GM21367 (cell line): Measurements from ENCODE around the gene CD81.
"Not testable (repeated sequence)": the region's sequence is repeated elsewhere in the genome, so short reads cannot be mapped to it uniquely, and the experiment has no call there.

Experiments used
- ATAC-seq: cut with Tn5 transposase; IDR thresholded peaks from one replicate; pipeline ENCODE4 v1.9.1; 2021; ENCODE audit not compliant: unreplicated experiment

CD81 gene, protein sequence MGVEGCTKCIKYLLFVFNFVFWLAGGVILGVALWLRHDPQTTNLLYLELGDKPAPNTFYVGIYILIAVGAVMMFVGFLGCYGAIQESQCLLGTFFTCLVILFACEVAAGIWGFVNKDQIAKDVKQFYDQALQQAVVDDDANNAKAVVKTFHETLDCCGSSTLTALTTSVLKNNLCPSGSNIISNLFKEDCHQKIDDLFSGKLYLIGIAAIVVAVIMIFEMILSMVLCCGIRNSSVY

DNA sequence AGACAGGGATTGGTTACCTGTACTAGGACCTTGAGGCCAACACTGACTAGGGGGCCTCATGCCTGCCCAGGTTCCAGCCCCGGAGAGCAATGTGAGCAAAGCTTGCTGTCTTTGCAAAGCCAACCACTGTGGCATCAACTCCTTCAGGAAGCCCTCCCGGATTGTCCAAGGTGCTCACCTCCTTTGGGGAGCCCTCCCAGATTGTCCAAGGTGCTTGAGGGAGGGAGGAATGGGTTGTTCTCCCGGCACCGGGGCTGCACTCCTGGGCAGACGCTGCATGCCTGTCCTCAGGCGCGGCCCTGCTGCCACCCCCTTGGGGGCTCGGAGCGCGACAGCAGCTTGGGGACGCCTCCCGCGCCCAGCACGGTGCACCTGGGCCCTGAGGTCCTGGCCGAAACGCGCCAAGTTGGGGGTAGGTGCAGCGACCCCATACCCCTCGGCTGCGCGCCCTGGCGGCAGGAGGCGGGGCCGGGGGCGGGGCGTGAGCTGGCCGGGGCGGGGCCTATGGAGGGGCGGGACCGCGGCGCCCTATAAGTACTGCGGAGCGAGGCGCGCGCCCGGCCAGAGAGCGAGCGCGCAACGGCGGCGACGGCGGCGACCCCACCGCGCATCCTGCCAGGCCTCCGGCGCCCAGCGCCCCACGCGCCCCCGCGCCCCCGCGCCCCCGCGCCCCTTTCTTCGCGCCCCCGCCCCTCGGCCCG is at the start of gene CD81:
Gene CD81, plus strand, starts transcription at position 560 of the 701 bp plus-strand sequence. CDS start 240 bp downstream, outside the sequence.
- no peak for ATAC-seq

DNA sequence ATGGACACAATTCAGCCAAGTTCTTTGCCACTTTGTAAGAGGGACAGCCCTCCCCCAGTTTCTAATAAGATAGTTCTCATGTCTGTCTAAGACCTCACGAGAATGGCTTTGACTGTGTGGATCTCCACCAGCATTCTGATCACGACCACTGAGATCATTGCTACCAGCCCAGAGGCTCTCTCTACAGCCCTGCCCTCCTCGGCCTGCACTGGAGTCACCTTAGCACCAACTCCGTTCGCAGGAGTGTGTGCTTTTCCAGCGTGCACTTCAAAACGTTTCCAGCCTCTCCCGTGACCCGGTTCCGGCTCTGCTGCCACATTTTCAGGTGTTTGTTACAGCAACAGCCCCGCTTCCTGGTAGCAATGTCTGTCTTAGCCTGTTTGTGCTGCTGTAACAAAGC is 49.1 kb upstream of the CD81 start:
- ATAC-seq = no peak

DNA sequence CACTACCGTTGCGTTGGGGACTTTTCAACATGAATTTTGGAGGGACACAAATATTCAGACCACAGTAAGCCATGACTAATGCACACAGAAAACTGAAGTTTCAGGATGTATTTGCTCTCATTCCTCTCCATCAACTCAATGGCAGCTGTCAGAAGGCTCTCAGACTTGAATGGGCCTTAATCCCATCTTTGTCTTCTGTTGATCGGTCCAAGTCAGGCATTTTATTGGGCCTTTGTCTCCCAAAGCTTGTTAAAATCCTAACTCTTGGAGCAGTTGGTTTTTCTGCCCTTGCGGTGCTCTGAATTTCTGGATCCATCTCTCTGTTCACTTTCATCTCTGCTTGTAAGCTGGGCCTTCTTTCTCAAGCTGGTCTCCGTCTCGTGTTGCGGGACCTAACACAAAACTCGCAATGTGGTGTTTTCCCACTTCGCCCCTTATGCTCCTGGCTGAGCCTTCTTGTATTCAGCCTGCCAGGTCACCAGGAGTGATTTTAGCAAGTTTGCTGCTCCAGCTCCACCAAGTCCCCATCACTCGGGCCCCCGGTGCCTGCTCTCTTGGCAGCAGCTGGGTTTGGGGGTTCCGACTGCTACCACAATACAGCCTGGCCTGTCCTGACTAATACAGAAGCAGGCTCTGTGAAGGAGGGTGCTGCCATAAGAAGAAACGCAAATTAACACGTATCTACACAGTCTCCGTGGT is 48.3 kb upstream of the CD81 start:
- no peak for ATAC-seq

DNA sequence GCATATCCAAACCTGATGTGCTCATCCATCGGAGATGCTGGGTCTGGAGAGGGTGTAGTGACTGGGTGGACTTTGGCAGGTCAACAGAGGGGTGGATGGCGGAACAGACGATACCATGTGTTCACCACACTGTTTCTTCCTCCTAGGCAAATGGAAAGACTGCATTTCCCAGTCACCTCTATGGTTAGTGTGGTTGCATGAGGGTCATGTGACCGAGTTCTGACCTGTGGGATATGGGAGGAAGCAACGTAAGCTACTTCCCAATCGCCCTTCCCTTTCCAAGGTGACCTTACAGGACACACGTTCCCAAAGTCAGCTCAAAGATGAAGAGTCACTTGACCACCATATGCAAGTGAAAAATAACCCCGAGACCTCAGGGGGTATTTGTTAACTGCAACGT is 47.6 kb upstream of the CD81 start:
- no peak for ATAC-seq

DNA sequence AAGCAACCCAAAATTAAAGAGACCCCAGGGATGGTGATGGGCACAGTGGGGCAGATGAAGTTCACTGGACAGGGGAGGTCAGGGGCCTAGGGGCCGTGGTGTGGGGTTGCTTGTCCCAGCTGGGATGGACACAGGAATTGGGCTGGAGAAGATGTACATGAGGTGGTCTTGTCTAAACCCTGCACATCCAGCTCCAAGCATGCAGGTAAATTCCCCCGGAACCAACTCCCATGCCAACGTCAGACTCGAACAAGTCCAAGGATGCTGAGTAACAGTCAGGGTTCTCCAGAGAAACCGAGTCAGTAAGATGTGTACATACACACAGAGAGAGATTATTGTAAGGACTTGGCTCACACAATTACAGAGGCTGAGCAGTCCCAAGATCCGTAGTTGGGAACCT is 46.4 kb upstream of the CD81 start:
- ATAC-seq = no peak

DNA sequence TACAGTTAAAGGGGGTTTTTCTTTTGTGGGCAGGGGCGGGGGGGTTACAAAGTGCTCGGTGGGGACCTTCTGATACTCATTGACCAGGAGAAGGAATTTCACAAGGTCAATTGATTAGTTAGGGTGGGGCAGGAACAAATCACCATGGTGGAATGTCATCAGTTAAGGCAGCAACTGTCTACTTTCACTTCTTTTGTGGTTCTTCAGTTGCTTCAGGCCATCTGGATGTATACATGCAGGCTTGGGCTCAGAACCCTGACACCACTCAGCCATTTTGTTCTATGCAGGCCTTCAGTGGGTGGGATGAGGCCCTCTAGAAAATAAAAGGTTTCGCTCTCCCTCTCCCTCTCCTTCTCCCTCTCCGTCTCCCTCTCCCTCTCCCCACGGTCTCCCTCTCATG is 45.7 kb upstream of the CD81 start:
- no peak for ATAC-seq

DNA sequence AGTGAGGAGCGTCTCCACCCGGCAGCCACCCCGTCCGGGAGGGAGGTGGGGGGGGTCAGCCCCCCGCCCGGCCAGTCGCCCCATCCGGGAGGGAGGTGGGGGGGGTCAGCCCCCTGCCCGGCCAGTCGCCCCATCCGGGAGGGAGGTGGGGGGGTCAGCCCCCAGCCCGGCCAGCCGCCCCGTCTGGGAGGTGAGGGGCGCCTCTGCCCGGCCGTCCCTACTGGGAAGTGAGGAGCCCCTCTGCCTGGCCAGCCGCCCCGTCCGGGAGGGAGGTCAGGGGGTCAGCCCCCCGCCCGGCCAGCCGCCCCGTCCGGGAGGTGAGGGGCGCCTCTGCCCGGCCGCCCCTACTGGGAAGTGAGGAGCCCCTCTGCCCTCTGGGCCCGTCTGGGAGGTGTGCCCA is 44.5 kb upstream of the CD81 start:
- not testable (repeated sequence) for ATAC-seq

DNA sequence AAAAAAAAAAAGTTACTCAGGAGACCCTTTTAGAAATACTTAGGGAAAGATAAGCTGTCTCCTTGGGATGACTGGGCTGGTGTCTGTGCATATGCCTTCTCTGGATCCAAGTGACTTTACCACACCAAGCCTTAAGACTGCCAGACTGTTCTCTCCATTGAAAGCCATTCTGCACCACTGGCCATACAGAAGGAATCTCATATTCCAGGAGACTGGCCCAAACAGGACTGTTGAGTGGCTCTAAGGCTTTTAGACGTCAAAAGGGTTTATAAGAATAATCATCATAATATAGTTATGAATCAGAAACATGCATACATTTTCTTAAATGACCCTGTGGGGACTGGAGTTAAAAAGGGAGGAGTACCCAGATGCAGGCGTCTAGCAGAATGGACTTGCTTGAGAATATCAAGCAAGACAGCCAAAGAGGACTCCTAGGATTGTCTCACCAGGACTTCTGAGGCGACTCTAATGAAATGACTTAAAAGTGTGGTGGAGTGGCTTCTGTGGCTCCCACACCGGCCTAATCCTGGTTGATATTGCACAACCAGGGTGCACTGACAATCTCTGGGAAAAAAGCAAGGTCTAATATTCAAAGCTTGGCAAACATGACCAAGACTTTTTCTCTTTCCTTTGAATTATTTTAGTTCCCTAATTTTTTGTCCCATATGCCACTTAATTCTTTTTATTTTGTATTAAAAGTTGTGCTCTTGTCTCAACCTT is 43.5 kb upstream of the CD81 start:
- not testable (repeated sequence) for ATAC-seq

DNA sequence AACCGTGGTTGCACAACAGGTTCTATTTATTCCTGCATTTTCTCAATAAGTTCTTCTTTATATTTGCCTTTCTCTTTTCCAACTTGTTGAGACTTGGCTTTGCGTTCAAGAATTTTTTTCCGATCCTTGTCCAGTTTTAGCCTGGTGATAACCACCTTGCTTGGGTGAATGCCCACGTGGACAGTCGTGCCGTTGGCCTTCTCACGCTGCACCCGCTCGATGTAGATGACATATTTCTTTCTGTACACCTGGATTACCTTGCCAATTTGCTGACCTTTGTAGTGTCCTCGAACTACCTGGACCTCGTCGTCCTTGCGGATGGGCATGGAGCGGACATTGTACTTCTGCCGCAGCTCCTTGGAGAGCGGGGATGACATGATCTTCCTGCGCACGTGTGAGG is 41.8 kb upstream of the CD81 start:
- ATAC-seq = not testable (repeated sequence)

DNA sequence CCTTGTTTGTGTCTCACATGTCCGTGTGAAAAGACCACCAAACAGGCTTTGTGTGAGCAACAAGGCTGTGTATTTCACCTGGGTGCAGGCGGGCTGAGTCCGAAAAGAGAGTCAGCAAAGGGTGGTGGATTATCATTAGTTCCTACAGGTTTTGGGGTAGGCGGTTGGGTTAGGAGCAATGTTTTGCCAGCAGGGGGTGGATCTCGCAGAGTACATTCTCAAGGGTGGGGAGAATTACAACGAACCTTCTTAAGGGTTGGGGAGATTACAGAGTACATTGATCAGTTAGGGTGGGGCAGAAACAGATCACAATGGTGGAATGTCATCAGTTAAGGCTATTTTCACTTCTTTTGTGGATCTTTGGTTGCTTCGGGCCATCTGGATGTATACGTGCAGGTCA is 38.4 kb upstream of the CD81 start:
- ATAC-seq = not testable (repeated sequence)

DNA sequence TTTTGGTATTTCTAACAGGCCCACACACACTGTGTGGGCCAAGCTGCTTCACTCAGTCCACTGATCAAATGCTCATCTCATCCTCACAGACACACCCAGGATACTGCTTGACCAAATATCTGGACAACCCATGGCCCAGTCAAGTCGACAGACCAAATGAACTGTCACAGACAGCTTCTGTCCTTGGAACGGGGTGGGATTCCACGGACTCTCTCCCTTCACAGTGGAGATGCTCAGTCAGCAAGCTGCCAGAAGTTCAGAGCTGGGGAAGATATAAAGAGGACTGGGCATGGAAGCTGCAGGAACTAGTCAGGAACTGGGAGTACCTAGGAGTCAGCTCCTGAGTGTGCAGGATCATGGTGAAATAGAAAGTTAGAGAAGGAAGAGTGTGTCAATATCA is 34.6 kb upstream of the CD81 start:
- ATAC-seq = no peak

DNA sequence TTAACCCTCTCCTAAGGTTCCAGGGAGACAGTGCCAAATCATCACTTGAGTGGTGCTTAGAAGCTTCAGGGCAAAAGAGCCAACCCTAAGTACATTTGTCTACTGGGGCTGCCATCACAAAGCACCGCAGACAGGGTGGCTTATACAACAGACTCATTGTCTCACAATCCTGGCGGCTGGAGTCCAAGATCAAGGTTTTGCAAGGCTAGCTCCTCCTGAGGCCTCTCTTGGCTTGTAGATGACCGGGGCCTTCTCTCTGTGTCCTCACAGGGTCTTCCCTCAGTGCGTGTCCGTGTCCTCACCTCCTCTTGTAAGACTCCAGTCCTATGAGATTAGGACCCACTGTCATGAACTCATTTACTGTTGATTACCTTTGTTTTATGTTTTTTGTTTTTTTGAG is 34.1 kb upstream of the CD81 start:
- no peak for ATAC-seq

DNA sequence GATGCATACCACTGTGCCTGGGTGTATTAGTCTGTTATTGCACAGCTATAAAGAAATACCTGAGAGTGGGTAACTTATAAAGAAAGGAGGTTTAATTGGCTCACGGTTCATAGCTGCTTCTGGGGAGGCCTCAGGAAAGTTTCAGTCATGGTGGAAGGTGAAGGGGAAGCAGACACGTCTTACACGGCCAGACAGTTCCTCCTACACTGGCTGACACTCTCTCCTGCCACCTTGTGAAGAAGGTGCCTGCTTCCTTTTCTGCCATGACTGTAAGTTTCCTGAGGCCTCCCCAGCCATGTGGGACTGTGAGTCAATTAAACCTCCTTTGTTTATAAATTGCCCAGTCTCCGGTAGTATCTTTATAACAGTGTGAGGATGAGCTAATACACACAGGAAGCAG is 33.6 kb upstream of the CD81 start:
- no peak for ATAC-seq

DNA sequence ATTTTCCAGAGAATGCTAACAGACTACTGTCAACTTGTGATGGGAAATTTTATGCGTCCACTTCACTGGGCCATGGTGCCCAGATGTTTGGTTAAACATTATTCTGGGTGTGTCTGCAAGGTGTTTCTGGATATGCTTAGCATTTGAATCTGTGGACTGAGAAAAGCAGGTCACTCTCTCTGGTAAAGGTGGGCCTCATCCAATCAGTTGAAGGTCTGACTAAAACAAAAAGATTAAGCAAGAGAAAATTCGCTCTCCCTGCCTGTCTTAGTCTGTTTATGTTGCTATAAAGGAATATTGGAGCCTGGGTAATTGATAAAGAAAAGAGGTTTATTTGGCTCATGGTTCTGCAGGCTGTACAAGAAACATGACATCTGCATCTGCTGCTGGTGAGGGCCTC is 32.1 kb upstream of the CD81 start:
- ATAC-seq = no peak

DNA sequence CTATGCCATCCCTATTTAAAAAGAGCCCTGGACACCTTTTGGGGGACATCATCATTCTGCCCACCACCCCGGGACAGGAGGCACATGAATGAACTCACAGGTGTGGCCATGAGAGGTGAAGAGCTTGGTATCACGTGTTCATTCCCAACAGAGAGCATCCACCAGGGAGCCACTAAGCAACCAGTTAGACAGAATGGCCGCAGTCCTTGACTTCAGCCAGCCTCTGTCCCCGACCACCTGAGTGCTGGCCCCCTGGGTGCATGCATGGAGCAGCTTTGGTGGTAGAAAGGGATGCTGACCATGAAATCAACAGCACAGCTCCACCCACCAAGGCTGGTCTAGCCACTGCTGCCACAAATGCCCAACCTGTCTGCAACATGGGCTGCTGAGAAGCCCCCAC is 31.1 kb upstream of the CD81 start:
- no peak for ATAC-seq

DNA sequence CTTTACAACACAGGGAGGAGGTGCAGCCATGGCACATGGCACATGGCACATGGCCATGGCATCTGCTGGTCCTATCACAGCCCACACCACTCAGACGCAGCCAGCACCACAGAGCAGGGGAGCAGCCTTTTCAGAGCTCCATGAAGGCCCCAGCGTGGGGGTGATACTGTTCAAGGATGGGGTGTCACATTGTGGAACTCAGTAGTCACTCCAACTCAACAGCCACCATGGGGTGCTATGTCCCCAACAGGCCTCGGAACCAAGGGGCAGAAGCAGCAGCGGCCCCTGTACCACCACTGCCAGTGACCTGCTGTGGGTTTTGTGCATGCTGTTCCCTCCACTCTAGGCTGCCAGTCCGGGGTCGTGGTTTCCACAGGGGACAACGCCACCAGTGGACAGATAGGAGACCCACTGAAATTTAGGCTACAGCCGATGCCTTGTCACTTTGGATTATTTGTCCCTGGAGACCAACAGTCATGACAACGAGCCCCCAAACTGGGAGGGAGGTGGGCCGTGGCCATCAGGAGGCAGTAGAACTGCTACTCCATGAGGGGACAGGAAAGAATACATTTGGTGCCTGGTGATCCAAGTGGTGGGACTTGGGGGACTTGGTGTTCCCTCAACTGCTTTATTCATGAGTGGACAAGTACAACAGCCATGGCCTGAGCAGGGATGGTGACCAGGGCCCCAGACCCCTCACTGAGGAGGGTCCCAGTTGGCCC is 30.4 kb upstream of the CD81 start:
- no peak for ATAC-seq

DNA sequence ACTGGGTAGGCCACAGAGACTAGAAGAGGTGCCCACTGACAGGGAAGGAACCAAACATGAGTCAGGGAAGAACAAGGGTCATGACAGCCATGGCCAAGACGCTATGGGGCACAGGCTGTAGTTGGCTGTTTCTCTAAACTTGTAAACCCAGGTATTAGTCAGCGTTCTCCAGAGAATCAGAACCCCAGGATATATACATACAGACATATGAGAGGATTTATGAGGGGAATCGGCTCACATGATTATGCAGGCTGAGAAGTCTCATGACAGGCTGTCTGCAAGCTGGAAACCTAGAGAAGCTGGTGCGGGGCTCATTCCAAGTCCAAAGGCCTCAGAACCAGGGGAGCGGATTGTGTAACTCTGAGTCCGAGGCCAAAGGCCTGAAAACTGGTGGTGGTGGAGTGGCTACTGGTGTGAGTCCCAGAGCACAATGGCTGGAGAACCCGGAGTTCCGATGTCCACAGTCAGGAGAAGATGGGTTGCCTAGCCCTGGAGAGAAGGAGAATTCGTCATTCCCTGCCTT is 29.7 kb upstream of the CD81 start:
- ATAC-seq = no peak

DNA sequence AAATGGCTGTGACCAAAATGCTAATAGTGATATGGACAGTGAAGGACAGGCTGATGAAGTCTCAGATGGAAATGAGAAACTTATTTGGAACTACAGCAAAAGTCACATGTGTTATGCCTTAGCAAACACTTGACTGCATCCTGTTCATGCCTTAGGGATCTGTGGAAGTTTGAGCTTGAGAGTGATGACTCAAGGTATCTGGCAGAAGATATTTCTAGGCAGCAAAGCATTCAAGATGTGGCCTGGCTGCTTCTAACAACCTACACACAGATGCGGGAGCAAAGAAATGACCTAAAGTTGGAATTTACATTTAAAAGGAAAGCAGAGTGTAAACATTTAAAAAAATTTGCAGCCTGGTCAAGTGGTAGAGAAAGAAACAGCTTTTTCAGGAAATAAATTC is 28.1 kb upstream of the CD81 start:
- ATAC-seq = no peak

DNA sequence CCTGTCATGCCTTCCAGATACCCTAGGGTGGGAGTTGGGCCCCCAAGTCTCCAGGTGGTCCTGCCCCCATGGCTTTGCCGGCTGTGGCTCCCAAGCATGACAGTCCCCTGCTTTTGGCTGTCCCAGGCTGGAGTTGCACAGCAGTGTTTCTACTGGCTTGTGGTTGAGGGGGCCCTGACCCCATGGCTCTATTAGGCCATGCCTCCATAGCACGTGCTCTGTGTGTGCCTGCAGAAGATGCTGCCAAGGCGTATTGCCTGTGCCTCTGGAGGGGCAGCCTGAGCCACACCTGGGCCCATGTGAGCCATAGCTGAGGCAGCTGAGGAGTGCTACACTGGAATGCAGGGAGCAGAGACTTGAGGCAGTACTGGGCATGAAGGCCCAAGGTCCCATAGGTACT is 25.4 kb upstream of the CD81 start:
- no peak for ATAC-seq

DNA sequence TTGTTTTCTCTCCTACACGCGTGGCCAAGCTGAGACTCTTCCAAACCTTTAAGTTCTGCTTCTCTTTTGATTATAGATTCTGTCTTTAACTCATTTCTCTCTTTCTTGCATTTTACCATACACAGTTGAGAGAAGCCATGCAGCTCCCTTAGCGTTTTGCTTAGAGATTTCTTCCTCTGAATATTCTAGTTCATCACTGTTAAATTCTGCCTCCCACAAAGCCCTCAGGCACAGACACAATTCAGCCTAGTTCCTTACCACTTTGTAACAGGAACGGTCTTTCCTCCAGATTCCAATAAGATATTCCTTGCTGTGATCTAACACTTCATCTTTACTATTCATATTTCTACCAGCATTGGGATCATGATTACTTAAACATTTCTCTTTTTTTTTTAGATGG is 24.7 kb upstream of the CD81 start:
- no peak for ATAC-seq
